Measurements from ENCODE around the gene EYA2.

The EYA2 gene

DNA sequence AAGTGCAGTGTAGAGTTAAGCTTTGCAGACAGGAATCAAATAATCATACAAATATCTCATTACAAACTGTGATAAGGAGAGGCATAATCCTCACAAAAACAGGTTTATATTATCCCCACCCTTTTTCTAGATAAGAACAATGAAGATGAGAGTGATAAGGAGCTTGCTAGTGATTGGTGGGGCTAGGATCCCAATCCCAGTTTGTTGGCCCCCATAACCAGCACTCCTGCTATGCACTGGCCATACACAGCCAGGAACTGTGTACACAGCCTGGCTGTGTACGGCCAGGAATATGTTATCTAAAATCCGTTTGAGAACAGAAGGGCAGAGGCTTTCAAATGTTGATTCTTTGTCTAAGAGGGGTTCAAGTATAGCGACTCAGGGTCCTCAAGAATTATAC lies 180.6 kb downstream of the EYA2 start:
- no peak for TF ChIP-seq POLR2AphosphoS5 (IDR thresholded peaks at IDR 0.05; ENCODE audit: borderline replicate concordance, low read depth, low read length)
- no peak for TF ChIP-seq EZH2 (IDR thresholded peaks at IDR 0.05)
- TF ChIP-seq FOXP2 (optimal IDR thresholded peaks at IDR 0.05; ENCODE audit: control extremely low read depth, extremely low read length, insufficient read depth), result no peak
- no peaks in the 10 kb centered on the region for H3K36me3 ChIP-seq (ENCODE audit: insufficient read depth, low read length)
- DNase-seq (ENCODE audit: low read depth, low spot score), result no peak
- H3K9me3 ChIP-seq (ENCODE audit: low read depth, low read length), result no peaks in the 10 kb centered on the region
- H3K9ac ChIP-seq (ENCODE audit: insufficient read length), result no peak overlapping the region
- no peak overlapping the region for H3K4me3 ChIP-seq
- no peak overlapping the region for H3K27ac ChIP-seq

- H3K27ac ChIP-seq, result no peak overlapping the region
- TF ChIP-seq EZH2 (IDR thresholded peaks at IDR 0.05) (no peak), POLR2AphosphoS5 (IDR thresholded peaks at IDR 0.05; ENCODE audit: borderline replicate concordance, low read depth, low read length) (no peak), FOXP2 (optimal IDR thresholded peaks at IDR 0.05; ENCODE audit: control extremely low read depth, extremely low read length, insufficient read depth) (no peak)
- no peaks in the 10 kb centered on the region for H3K36me3 ChIP-seq (ENCODE audit: insufficient read depth, low read length)
- no peak for DNase-seq (ENCODE audit: low read depth, low spot score)
- H3K4me3 ChIP-seq, result no peak overlapping the region
- no peaks in the 10 kb centered on the region for H3K9me3 ChIP-seq (ENCODE audit: low read depth, low read length)
- no peak overlapping the region for H3K9ac ChIP-seq (ENCODE audit: insufficient read length)
These were observed 184.4 kb downstream of the EYA2 start for GRCh38 chr20:47079047-47079446.

DNA sequence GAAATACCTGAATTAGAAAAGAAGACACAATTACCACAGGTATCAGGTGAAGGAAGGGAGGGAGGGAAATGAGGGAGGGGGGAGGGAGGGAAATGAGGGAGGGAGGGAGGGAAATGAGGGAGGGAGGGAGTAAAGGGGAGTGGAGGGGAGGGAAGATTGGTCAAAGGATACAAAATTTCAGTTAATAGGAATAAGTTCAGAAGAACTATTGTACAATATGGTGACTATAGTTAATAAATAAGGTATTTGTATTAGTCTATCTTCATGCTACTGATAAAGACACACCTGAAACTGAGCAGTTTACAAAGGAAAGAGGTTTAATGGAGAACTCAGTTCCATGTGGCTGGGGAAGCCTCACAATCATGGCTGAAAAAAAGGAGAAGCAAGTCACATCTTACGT lies 185.7 kb downstream of the EYA2 start:
- no peaks in the 10 kb centered on the region for H3K9me3 ChIP-seq (ENCODE audit: low read depth, low read length)
- no peak for DNase-seq (ENCODE audit: low read depth, low spot score)
- no peak overlapping the region for H3K4me3 ChIP-seq
- H3K36me3 ChIP-seq (ENCODE audit: insufficient read depth, low read length), result no peaks in the 10 kb centered on the region
- TF ChIP-seq POLR2AphosphoS5 (IDR thresholded peaks at IDR 0.05; ENCODE audit: borderline replicate concordance, low read depth, low read length) (no peak), EZH2 (IDR thresholded peaks at IDR 0.05) (no peak), FOXP2 (optimal IDR thresholded peaks at IDR 0.05; ENCODE audit: control extremely low read depth, extremely low read length, insufficient read depth) (no peak)
- H3K9ac ChIP-seq (ENCODE audit: insufficient read length), result no peak overlapping the region
- H3K27ac ChIP-seq, result no peak overlapping the region

- Histone ChIP-seq H3K27ac (no peak overlapping the region), H3K4me3 (no peak overlapping the region), H3K36me3 (ENCODE audit: insufficient read depth, low read length) (no peaks in the 10 kb centered on the region), H3K9ac (ENCODE audit: insufficient read length) (no peak overlapping the region), H3K9me3 (ENCODE audit: low read depth, low read length) (no peaks in the 10 kb centered on the region)
- no peak for TF ChIP-seq EZH2 (IDR thresholded peaks at IDR 0.05)
- DNase-seq (ENCODE audit: low read depth, low spot score), result no peak
These were observed 191.7 kb downstream of the EYA2 start for GRCh38 chr20:47086316-47086715.

GRCh38 chr20:47088335-47088734 lies 193.7 kb downstream of the EYA2 start:
- no peak for TF ChIP-seq EZH2 (IDR thresholded peaks at IDR 0.05)
- no peak for TF ChIP-seq FOXP2 (optimal IDR thresholded peaks at IDR 0.05; ENCODE audit: control extremely low read depth, extremely low read length, insufficient read depth)
- no peak for TF ChIP-seq POLR2AphosphoS5 (IDR thresholded peaks at IDR 0.05; ENCODE audit: borderline replicate concordance, low read depth, low read length)
- no peak for DNase-seq (ENCODE audit: low read depth, low spot score)
- H3K27ac ChIP-seq, result no peak overlapping the region

DNA sequence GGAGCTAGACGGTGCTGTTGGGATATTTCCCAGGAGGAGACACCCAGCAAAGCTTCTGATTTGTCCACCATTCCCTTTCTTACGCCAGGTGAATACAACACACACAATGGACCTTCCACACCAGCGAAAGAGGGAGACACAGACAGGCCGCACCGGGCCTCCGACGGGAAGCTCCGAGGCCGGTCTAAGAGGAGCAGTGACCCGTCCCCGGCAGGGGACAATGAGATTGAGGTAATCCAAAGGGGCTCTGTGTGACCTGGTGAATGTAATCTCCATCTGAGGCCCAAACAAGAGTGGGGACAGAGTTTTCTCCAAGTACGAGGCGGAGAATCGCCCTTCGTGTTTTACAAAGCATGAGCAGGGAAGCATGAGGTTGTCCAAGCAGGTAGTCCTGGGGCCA lies 194.5 kb downstream of the EYA2 start:
- no peak for DNase-seq (ENCODE audit: low read depth, low spot score)
- no peak overlapping the region for H3K27ac ChIP-seq
- no peak overlapping the region for H3K4me3 ChIP-seq
- no peaks in the 10 kb centered on the region for H3K9me3 ChIP-seq (ENCODE audit: low read depth, low read length)
- no peak overlapping the region for H3K9ac ChIP-seq (ENCODE audit: insufficient read length)
- TF ChIP-seq POLR2AphosphoS5 (IDR thresholded peaks at IDR 0.05; ENCODE audit: borderline replicate concordance, low read depth, low read length), result no peak
- TF ChIP-seq FOXP2 (optimal IDR thresholded peaks at IDR 0.05; ENCODE audit: control extremely low read depth, extremely low read length, insufficient read depth), result no peak
- no peak for TF ChIP-seq EZH2 (IDR thresholded peaks at IDR 0.05)
- no peaks in the 10 kb centered on the region for H3K36me3 ChIP-seq (ENCODE audit: insufficient read depth, low read length)

More at GRCh38 chr20:47088335-47088734, 193.7 kb downstream of the EYA2 start:
- Histone ChIP-seq H3K9ac (ENCODE audit: insufficient read length) (no peak overlapping the region), H3K36me3 (ENCODE audit: insufficient read depth, low read length) (no peaks in the 10 kb centered on the region), H3K9me3 (ENCODE audit: low read depth, low read length) (no peaks in the 10 kb centered on the region), H3K4me3 (no peak overlapping the region)

DNA sequence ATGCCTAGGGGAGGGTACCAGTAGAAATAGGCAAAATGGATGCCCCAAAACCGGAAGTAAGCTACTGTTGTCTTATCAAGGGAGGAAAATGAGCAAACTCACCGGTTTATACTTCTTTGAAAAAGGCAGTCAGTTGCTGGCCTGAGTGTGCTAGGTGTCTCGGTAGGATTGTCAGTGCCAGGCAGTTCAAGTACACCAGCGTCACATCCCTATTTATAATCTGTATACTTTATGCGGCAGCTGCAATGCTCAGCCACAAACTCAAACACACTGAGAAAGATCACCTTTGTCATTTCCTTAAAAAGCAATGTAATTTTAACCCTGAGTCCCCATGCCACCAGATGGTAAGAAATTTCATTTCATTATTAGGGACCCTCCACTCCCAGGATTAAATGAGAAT lies 196.2 kb downstream of the EYA2 start:
- DNase-seq (ENCODE audit: low read depth, low spot score), result no peak
- Histone ChIP-seq H3K27ac (no peak overlapping the region), H3K9me3 (ENCODE audit: low read depth, low read length) (0 out of 2 replicates have a peak, but pooled peaks cover 3% of the 10 kb centered on the region), H3K36me3 (ENCODE audit: insufficient read depth, low read length) (no peaks in the 10 kb centered on the region), H3K9ac (ENCODE audit: insufficient read length) (no peak overlapping the region), H3K4me3 (no peak overlapping the region)
- TF ChIP-seq EZH2 (IDR thresholded peaks at IDR 0.05), result no peak
- TF ChIP-seq POLR2AphosphoS5 (IDR thresholded peaks at IDR 0.05; ENCODE audit: borderline replicate concordance, low read depth, low read length), result no peak
- no peak for TF ChIP-seq FOXP2 (optimal IDR thresholded peaks at IDR 0.05; ENCODE audit: control extremely low read depth, extremely low read length, insufficient read depth)

DNA sequence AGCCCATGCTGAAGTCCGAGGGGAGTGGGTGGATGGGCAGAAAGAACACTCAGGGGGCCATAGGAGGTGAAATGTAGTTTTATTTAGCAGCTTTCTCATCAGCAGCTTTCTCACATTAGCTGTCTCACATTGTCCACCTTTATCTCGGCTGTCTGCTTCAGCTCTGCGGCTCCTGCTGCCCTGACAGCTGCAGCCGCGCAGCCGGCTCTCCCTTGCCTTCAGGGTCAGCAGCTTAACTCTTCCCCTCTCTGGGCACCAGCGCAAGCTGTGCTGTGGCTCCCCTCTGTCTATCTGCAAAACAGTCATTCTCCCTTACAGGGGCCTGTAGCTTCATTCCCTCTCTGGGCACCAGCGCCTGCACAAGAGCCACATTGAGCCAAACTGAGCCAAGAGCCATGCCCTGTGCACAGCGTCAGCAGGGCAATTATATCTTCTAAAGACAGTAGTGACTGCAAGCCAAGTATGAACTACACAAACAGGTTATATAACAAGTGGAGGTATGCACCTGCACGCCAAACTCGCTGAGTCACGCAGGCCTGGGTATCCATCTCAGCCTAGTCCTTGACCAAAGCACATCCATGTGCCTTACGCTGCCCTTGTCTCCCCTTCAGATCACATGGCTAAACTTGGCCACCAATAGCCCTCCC lies 198.8 kb downstream of the EYA2 start:
- Histone ChIP-seq H3K4me3 (no peak overlapping the region), H3K27ac (no peak overlapping the region), H3K9me3 (ENCODE audit: low read depth, low read length) (0 out of 2 replicates have a peak, but pooled peaks cover 4% of the 10 kb centered on the region), H3K9ac (ENCODE audit: insufficient read length) (no peak overlapping the region), H3K36me3 (ENCODE audit: insufficient read depth, low read length) (no peaks in the 10 kb centered on the region)
- DNase-seq (ENCODE audit: low read depth, low spot score), result no peak
- TF ChIP-seq POLR2AphosphoS5 (IDR thresholded peaks at IDR 0.05; ENCODE audit: borderline replicate concordance, low read depth, low read length) (no peak), FOXP2 (optimal IDR thresholded peaks at IDR 0.05; ENCODE audit: control extremely low read depth, extremely low read length, insufficient read depth) (no peak), EZH2 (IDR thresholded peaks at IDR 0.05) (no peak)

DNA sequence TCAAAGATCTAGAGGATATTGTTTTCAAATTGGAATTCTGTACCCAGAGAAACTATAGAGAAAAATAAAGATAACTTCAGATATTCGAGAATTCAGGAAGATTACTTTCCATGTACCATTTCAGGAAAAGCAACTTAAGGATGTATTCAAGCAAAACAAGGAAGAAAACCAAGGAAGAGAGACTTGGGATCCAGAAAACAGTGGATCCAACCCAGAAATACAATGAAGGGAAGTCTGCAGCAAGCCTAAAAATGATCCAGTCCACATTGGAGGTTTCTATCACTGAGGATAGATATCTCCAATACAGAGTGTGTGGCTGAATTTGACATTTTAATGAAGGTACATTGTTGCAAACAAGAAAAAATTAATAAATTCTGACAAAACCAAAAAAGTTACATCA lies 201.0 kb downstream of the EYA2 start:
- TF ChIP-seq EZH2 (IDR thresholded peaks at IDR 0.05) (no peak), POLR2AphosphoS5 (IDR thresholded peaks at IDR 0.05; ENCODE audit: borderline replicate concordance, low read depth, low read length) (no peak), FOXP2 (optimal IDR thresholded peaks at IDR 0.05; ENCODE audit: control extremely low read depth, extremely low read length, insufficient read depth) (no peak)
- Histone ChIP-seq H3K4me3 (no peak overlapping the region), H3K36me3 (ENCODE audit: insufficient read depth, low read length) (no peaks in the 10 kb centered on the region), H3K9me3 (ENCODE audit: low read depth, low read length) (0 out of 2 replicates have a peak, but pooled peaks cover 4% of the 10 kb centered on the region), H3K9ac (ENCODE audit: insufficient read length) (no peak overlapping the region), H3K27ac (no peak overlapping the region)
- no peak for DNase-seq (ENCODE audit: low read depth, low spot score)

All from SK-N-MC (cell line).